SIG-M5 treated with dmso at 0.1 percent for 504 hours (cell line): Measurements from ENCODE around the gene SLC24A3.

Experiments
- DNase-seq: peaks from one replicate; lab custom pipeline; 2025; ENCODE audit not compliant: unreplicated experiment; lab: John Stamatoyannopoulos, UW

Gene SLC24A3

GRCh38 chr20:19528286-19529030, 316.0 kb downstream of the SLC24A3 start:
- DNase-seq = no peak

- DNase-seq = no peak
Observed at GRCh38 chr20:19530006-19530405, 317.6 kb downstream of the SLC24A3 start.

- no peak for DNase-seq
Observed at GRCh38 chr20:19531446-19531845, 319.0 kb downstream of the SLC24A3 start.

GRCh38 chr20:19538556-19538955, 326.1 kb downstream of the SLC24A3 start:
- no peak for DNase-seq

GRCh38 chr20:19539191-19539590, 326.7 kb downstream of the SLC24A3 start:
- no peak for DNase-seq

- DNase-seq = no peak
Observed at GRCh38 chr20:19540392-19540791, 327.9 kb downstream of the SLC24A3 start.

GRCh38 chr20:19543101-19543500, 330.7 kb downstream of the SLC24A3 start:
- DNase-seq = no peak

- DNase-seq = no peak
Observed at GRCh38 chr20:19544684-19545083, 332.2 kb downstream of the SLC24A3 start.

GRCh38 chr20:19546648-19547047, 334.2 kb downstream of the SLC24A3 start:
- no peak for DNase-seq

GRCh38 chr20:19547547-19547946, 335.1 kb downstream of the SLC24A3 start:
- no peak for DNase-seq

GRCh38 chr20:19549896-19550295, 337.5 kb downstream of the SLC24A3 start:
- no peak for DNase-seq

- DNase-seq = no peak
Observed at GRCh38 chr20:19552221-19553180, 340.1 kb downstream of the SLC24A3 start.

- no peak for DNase-seq
Observed at GRCh38 chr20:19554666-19555065, 342.2 kb downstream of the SLC24A3 start.

GRCh38 chr20:19555726-19556125, 343.3 kb downstream of the SLC24A3 start:
- DNase-seq = no peak

- no peak for DNase-seq
Observed at GRCh38 chr20:19557291-19557690, 344.8 kb downstream of the SLC24A3 start.

GRCh38 chr20:19560881-19561480, 348.5 kb downstream of the SLC24A3 start:
- DNase-seq = no peak

GRCh38 chr20:19562426-19562825, 350.0 kb downstream of the SLC24A3 start:
- DNase-seq = no peak

GRCh38 chr20:19564261-19564660, 351.8 kb downstream of the SLC24A3 start:
- DNase-seq = no peak

- no peak for DNase-seq
Observed at GRCh38 chr20:19565736-19566135, 353.3 kb downstream of the SLC24A3 start.

- no peak for DNase-seq
Observed at GRCh38 chr20:19566226-19566945, 353.9 kb downstream of the SLC24A3 start.

- no peak for DNase-seq
Observed at GRCh38 chr20:19568128-19568527, 355.7 kb downstream of the SLC24A3 start.
